Suprapubic skin (tissue), 3 donors: ENCODE data around the gene CTBP2.

Experiments
- CTCF ChIP-seq, 2 donors: fragments of 200-600 bp in 1 of 2; fragments of 450-650 bp in 1 of 2; sonication (generic) in 1 of 2; IDR thresholded peaks; one replicate each; pipeline ENCODE4 v1.5.1; 2016 to 2019; ENCODE audit warnings: antibody characterized with exemption in 2 of 2, mild to moderate bottlenecking in 1 of 2, moderate library complexity in 1 of 2
- POLR2AphosphoS5 ChIP-seq, 3 donors: sonication (generic); formaldehyde crosslinking; IDR thresholded peaks; one replicate each; pipeline ENCODE4 v1.6.1; 2017; ENCODE audit warnings: antibody characterized with exemption in 3 of 3

GRCh38 chr10:125124907-125125306 lies 35.5 kb downstream of the CTBP2 start:
- no peak for TF ChIP-seq CTCF (IDR thresholded peaks at IDR 0.05)
- TF ChIP-seq POLR2AphosphoS5 (IDR thresholded peaks at IDR 0.05), result no peak
